Activated CD4-positive, alpha-beta T cell treated with anti-CD3 and anti-CD28 coated beads, Interleukin-2, amount 10 ng/mL, durations not matched to agents 24 days and 14 days (primary cell): ENCODE data around the gene MYL9. TPM values are rescaled to one million over a fixed set of nuclear protein-coding genes. Genes with fewer than 3 reads are reported as not detected.
A peak's percentile ranks its signal among the peaks of the same experiment; 100 is the strongest.
"Not testable (repeated sequence)": the region's sequence is repeated elsewhere in the genome, so short reads cannot be mapped to it uniquely, and the experiment has no call there.

Source experiments
- DNase-seq: peaks from one replicate; pipeline ENCODE4 v3.0.0; 2022
- H3K27ac Mint-ChIP-seq: one replicate; pipeline ENCODE4 v1.8.0; 2022; ENCODE audit warnings: mild to moderate bottlenecking, mixed read lengths
- H3K27me3 Mint-ChIP-seq: one replicate; pipeline ENCODE4 v1.8.0; 2022; ENCODE audit warnings: mixed read lengths
- H3K36me3 Mint-ChIP-seq: one replicate; pipeline ENCODE4 v1.8.0; 2022; ENCODE audit warnings: low read depth, mild to moderate bottlenecking, mixed read lengths
- H3K4me1 Mint-ChIP-seq: one replicate; pipeline ENCODE4 v1.8.0; 2021; ENCODE audit warnings: mixed read lengths
- H3K4me3 Mint-ChIP-seq: one replicate; pipeline ENCODE4 v1.8.0; 2022; ENCODE audit warnings: mild to moderate bottlenecking, moderate library complexity, mixed read lengths
- H3K9me3 Mint-ChIP-seq: one replicate; pipeline ENCODE4 v1.8.0; 2021; ENCODE audit warnings: mixed read lengths
- intact Hi-C: fragments of 100-400 bp; cut with micrococcal nuclease; formaldehyde crosslinking; loops from one replicate; pipeline ENCODE4 v1.15.1; 2023
- total RNA-seq: library from RNA; stranded (reverse); gene quantifications from 2 replicates; pipeline ENCODE4 v1.2.3, GENCODE V29; 2022

The MYL9 gene
- total RNA-seq, 1 donor from 2014 or later, result 0.33 TPM

GRCh38 chr20:36549942-36550789 lies 8.8 kb downstream of the MYL9 start:
- no peak overlapping the region for H3K4me3 Mint-ChIP-seq
- H3K27ac Mint-ChIP-seq, result no peak overlapping the region
- no peaks in the 10 kb centered on the region for H3K9me3 Mint-ChIP-seq
- no peak for DNase-seq
- no peaks in the 10 kb centered on the region for H3K36me3 Mint-ChIP-seq
- intact Hi-C loops, result no loop called here
- no peaks in the 10 kb centered on the region for H3K4me1 Mint-ChIP-seq
- H3K27me3 Mint-ChIP-seq, result no peaks in the 10 kb centered on the region

GRCh38 chr20:36550790-36551299 lies 9.5 kb downstream of the MYL9 start:
- no peak overlapping the region for H3K27ac Mint-ChIP-seq
- H3K27me3 Mint-ChIP-seq, result no peaks in the 10 kb centered on the region
- no peak overlapping the region for H3K4me3 Mint-ChIP-seq
- no peaks in the 10 kb centered on the region for H3K36me3 Mint-ChIP-seq
- no peaks in the 10 kb centered on the region for H3K4me1 Mint-ChIP-seq
- no peaks in the 10 kb centered on the region for H3K9me3 Mint-ChIP-seq
- intact Hi-C loops, result no loop called here
- no peak for DNase-seq

GRCh38 chr20:36555248-36555647 lies 13.9 kb downstream of the MYL9 start:
- intact Hi-C loops, result loop anchor here (5.0 kb wide), 1 partner anchor 37 kb away; no protein-coding TSS in a partner anchor

DNA sequence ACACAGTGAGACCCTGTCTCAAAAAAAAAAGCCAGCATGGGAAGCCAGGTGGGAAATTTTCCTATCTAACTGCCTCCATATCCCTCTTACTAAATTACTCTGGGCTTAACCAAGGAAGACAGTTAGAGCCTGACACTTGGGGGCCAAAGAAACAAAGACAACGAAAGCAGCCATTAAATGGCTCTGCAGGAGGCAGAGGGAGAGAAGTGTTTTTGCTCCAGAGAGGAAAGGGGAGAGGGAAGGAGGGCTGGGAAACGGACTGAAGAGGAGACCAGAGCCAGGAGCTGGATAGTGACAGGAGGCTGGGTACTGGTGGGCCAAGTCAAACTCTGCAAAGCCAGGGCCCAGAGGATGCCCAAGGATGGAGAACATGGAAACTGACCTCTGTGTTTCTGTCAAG lies 21.4 kb downstream of the MYL9 start:
- DNase-seq, result no peak
- intact Hi-C loops, result no loop called here
- Mint-ChIP-seq H3K4me1 (peaks cover 3% of the 10 kb centered on the region), H3K27me3 (no peaks in the 10 kb centered on the region), H3K4me3 (no peak overlapping the region), H3K27ac (no peak overlapping the region), H3K36me3 (peaks cover 2% of the 10 kb centered on the region), H3K9me3 (peaks cover 4% of the 10 kb centered on the region)

More at GRCh38 chr20:36555248-36555647, 13.9 kb downstream of the MYL9 start:
- no peak for DNase-seq
- H3K9me3 Mint-ChIP-seq, result no peaks in the 10 kb centered on the region
- H3K27me3 Mint-ChIP-seq, result no peaks in the 10 kb centered on the region
- no peaks in the 10 kb centered on the region for H3K36me3 Mint-ChIP-seq
- H3K27ac Mint-ChIP-seq, result no peak overlapping the region
- H3K4me1 Mint-ChIP-seq, result peaks cover 7% of the 10 kb centered on the region
- no peak overlapping the region for H3K4me3 Mint-ChIP-seq

DNA sequence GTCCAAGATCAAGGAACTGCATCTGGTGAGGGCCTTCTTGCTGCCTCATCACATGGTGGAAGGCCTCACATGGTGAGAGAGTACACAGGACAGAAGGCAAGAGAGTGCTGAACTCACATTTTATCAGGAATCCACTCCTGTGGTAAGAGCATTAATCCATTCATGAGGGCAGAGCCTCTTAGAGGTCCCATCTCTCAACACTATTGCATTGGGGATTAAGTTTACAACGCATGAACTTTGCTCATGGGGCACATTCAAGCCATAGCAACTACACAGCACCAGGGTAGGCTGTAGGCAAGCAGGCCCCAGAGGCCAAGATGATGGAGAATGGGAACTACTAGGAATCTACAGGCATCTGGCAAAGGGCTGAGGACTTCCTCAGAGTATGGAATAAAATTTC lies 22.1 kb downstream of the MYL9 start:
- Mint-ChIP-seq H3K36me3 (peaks cover 2% of the 10 kb centered on the region), H3K4me3 (no peak overlapping the region), H3K4me1 (peaks cover 3% of the 10 kb centered on the region), H3K27ac (no peak overlapping the region), H3K9me3 (peaks cover 4% of the 10 kb centered on the region), H3K27me3 (no peaks in the 10 kb centered on the region)
- no peak for DNase-seq
- intact Hi-C loops, result no loop called here

DNA sequence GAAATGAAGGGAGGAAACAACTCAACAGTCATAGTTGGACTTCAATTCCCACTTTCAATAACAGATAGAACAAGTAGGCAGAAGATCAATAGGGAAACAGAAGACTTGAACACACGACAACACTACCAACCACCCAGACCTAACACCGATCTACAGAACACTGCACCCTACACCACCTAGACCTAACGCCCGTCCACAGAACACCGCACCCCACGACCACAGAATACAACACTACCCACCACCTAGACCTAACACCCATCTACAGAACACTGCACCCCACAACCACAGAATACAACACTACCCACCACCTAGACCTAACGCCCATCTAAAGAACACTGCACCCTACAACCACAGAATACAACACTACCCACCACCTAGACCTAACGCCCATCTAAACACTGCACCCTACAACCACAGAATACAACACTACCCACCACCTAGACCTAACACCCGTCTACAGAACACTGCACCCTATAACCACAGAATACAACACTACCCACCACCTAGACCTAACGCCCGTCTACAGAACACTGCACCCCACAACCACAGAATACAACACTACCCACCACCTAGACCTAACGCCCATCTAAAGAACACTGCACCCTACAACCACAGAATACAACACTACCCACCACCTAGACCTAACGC lies 22.9 kb downstream of the MYL9 start:
- H3K27me3 Mint-ChIP-seq, result not testable (repeated sequence)

GRCh38 chr20:36564726-36565121 lies 23.4 kb downstream of the MYL9 start:
- H3K27ac Mint-ChIP-seq, H3K4me1 Mint-ChIP-seq, H3K36me3 Mint-ChIP-seq, H3K9me3 Mint-ChIP-seq, intact Hi-C loops, H3K4me3 Mint-ChIP-seq, DNase-seq, H3K27me3 Mint-ChIP-seq: not testable (repeated sequence)

More for the DNA sequence above, 22.9 kb downstream of the MYL9 start:
- H3K9me3 Mint-ChIP-seq, DNase-seq, H3K36me3 Mint-ChIP-seq, H3K4me1 Mint-ChIP-seq, intact Hi-C loops, H3K27ac Mint-ChIP-seq, H3K4me3 Mint-ChIP-seq: not testable (repeated sequence)

DNA sequence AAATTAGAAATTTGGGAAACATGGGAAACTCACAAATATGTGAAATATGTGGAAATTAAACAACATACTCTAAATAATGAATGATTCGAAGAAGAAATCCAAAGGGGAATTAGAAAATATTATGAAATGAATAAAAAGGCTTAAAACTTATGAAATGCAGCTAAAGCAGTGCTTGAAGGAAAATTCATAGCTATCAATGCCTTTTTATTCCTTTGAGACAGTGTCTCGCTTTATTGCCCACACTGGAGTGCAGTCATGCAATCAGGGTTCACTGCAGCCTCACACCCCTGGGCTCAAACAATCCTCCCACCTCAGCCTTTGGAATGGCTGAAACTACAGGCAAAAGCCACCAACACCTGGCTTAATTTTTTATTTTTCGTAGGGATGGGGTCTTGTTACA lies 24.2 kb downstream of the MYL9 start:
- Mint-ChIP-seq H3K9me3 (peaks cover 4% of the 10 kb centered on the region), H3K27ac (no peak overlapping the region), H3K4me3 (no peak overlapping the region), H3K36me3 (peaks cover 2% of the 10 kb centered on the region), H3K27me3 (no peaks in the 10 kb centered on the region), H3K4me1 (peaks cover 3% of the 10 kb centered on the region)
- intact Hi-C loops, result no loop called here
- DNase-seq, result no peak

- intact Hi-C loops, result loop anchor here (10.0 kb wide), 2 partner anchors 105 to 955 kb away; partner anchors contain the start of genes BLCAP and NNAT
- H3K9me3 Mint-ChIP-seq, result peaks cover under 1% of the 10 kb centered on the region
Measured at GRCh38 chr20:36569847-36570429, 28.6 kb downstream of the MYL9 start.

DNA sequence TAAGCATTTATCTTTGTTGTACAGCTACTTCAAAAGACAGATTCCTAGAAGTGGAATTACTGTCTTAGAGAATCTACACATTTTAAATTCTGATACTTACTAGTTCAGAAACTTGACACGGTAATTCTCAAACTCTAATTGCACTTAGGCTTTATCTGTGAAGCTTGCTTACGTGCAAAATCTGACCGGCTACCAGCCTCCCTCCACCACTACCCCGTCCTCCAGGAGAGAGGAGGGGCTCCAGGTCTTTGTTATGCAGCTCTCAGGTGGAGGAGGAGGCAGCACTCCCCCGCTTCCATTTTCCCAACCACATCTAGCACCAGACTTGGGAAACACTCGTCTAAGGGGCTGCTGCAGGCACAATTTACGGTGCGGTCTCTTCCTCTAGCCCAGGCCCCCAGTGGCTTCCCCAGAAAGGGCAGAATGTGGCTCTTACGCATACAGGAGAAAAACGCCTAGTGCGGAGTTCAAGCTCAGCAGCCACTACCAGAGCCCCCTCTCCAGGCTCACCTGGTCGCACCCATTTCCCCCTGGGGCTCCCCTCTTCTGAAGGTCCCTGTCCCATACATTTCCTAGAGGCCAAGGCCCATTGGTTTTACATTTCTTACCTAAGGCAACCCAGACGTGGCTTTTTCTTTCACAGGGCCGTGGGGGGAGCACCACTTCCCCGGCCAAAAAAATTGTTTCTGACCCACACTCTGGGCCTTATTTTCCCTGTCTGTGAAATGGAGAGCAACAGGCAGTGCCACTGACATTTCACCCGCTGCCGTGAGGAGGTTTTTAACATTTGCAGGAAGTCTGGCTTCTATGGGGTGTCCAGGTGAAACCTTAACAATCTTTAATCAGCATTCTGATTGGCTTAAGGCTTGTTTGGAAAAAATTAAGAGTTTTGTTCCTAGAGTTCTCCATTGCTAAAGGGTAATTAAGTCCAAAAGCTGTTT lies 30.5 kb downstream of the MYL9 start:
- peak overlapping the region; percentile 88 for H3K4me3 Mint-ChIP-seq
- intact Hi-C loops, result loop anchor here (2.0 to 10.0 kb wide), 3 partner anchors 15 to 953 kb away; partner anchors contain the start of genes BLCAP and NNAT
- peak; percentile 60 for DNase-seq
- H3K36me3 Mint-ChIP-seq, result peaks cover 19% of the 10 kb centered on the region
- H3K27me3 Mint-ChIP-seq, result no peaks in the 10 kb centered on the region
- H3K4me1 Mint-ChIP-seq, result peaks cover 34% of the 10 kb centered on the region
- peak overlapping the region; percentile 99 for H3K27ac Mint-ChIP-seq
- no peaks in the 10 kb centered on the region for H3K9me3 Mint-ChIP-seq

More at GRCh38 chr20:36569847-36570429, 28.6 kb downstream of the MYL9 start:
- no peak overlapping the region for H3K4me3 Mint-ChIP-seq
- no peak overlapping the region for H3K27ac Mint-ChIP-seq
- peaks cover 5% of the 10 kb centered on the region for H3K36me3 Mint-ChIP-seq
- H3K27me3 Mint-ChIP-seq, result no peaks in the 10 kb centered on the region
- no peak for DNase-seq
- peaks cover 18% of the 10 kb centered on the region for H3K4me1 Mint-ChIP-seq

- Mint-ChIP-seq H3K27ac (peak overlapping the region; percentile 99), H3K27me3 (no peaks in the 10 kb centered on the region), H3K36me3 (peaks cover 19% of the 10 kb centered on the region), H3K4me3 (peak overlapping the region; percentile 88), H3K9me3 (no peaks in the 10 kb centered on the region), H3K4me1 (peaks cover 34% of the 10 kb centered on the region)
- peak; percentile 87 for DNase-seq
- intact Hi-C loops, result loop anchor here (1.0 to 10.0 kb wide), 4 partner anchors 16 to 952 kb away; partner anchors contain the start of genes BLCAP, NNAT and RAB5IF
Measured at GRCh38 chr20:36572701-36573102, 31.4 kb downstream of the MYL9 start.

DNA sequence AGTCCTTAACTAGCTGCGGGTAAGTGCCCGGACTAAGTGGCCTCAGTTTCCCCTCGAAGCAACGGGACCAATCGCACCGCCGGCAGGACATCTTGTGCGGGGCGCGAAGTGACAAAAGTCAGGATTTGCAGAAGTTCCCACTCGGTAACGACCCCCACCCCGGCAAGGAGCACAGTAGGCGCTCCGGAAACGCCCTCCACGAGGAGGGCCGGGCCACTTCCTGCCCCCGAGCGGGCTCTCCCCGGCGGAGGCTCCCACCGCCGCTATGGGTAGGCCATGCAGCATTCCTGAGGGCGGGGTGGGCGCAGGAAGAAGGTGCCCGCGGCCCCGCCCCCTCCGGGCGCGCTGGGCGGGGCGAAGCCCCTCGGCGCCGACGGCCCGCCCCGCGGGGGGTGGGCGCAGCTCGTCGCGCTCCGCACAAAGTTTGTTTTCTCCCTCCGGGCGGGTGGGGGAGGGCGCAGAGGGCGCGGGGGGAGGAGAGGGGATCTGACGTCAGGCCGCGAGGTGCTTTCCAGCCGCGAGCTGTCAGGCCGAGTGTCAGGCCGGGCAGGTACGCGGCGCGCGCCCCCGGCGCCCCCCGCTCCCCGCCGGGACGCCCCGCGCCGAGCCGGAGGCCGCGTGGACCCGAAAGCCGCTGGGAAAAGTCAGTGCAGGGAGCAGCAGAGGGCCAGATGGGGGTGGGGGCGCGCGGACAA lies 31.9 kb downstream of the MYL9 start, which contains the start of gene TGIF2:
Gene TGIF2, plus strand, starts transcription at position 495 of the 695 bp plus-strand sequence. CDS start 5,178 bp downstream, outside the sequence.
- Mint-ChIP-seq H3K36me3 (peaks cover 22% of the 10 kb centered on the region), H3K4me1 (peaks cover 34% of the 10 kb centered on the region), H3K9me3 (no peaks in the 10 kb centered on the region), H3K4me3 (peak within 1 kb of the TSS; percentile 93), H3K27ac (peak within 1 kb of the TSS; percentile 99), H3K27me3 (no peaks in the 10 kb centered on the region)
- peak; percentile 95 for DNase-seq
- intact Hi-C loops, result loop anchor here (1.0 to 10.0 kb wide), 4 partner anchors 16 to 952 kb away; partner anchors contain the start of genes BLCAP, NNAT and RAB5IF
